HEK293T (cell line): ENCODE measurements around the gene SUMO2.

Experiments used
- CTCF ChIA-PET: fragments of 350-600 bp; formaldehyde crosslinking; extraction: SDS; loops from one replicate; lab custom pipeline; 2021; ENCODE audit warnings: antibody characterized with exemption, inconsistent platforms; lab: Yijun Ruan, JAX
- POLR2A ChIA-PET: fragments of 350-600 bp; formaldehyde crosslinking; extraction: SDS; loops from one replicate; lab custom pipeline; 2020; ENCODE audit warnings: antibody characterized with exemption, inconsistent platforms; lab: Yijun Ruan, JAX
- DNase-seq: peaks from one replicate; pipeline ENCODE4 v3.0.0; 2012; ENCODE audit warnings: mixed read lengths; ENCODE audit errors: extremely low spot score
- ARNT ChIP-seq: fragments of 450-650 bp; IDR thresholded peaks from 2 replicates; pipeline ENCODE4 v1.6.1; 2017; ENCODE audit warnings: mild to moderate bottlenecking
- BHLHE40 ChIP-seq: fragments of 450-650 bp; IDR thresholded peaks from 2 replicates; pipeline ENCODE4 v1.6.1; 2016; ENCODE audit warnings: mild to moderate bottlenecking, moderate library complexity, borderline replicate concordance
- CTBP1 ChIP-seq: fragments of 450-650 bp; IDR thresholded peaks from 2 replicates; pipeline ENCODE4 v1.6.1; 2016; ENCODE audit warnings: borderline replicate concordance
- ELF4 ChIP-seq: fragments of 450-650 bp; IDR thresholded peaks from 2 replicates; pipeline ENCODE4 v1.6.1; 2017; ENCODE audit warnings: antibody characterized with exemption
- FOXA1 ChIP-seq: fragments of 450-650 bp; IDR thresholded peaks from 2 replicates; pipeline ENCODE4 v1.6.1; 2016; ENCODE audit warnings: mild to moderate bottlenecking
- FOXK2 ChIP-seq: fragments of 450-650 bp; IDR thresholded peaks from 2 replicates; pipeline ENCODE4 v1.6.1; 2016; ENCODE audit warnings: mild to moderate bottlenecking
- FOXM1 ChIP-seq: fragments of 450-650 bp; IDR thresholded peaks from 2 replicates; pipeline ENCODE4 v1.6.1; 2017; ENCODE audit warnings: mild to moderate bottlenecking, borderline replicate concordance
- HDGF ChIP-seq: fragments of 450-650 bp; IDR thresholded peaks from 2 replicates; pipeline ENCODE4 v1.6.1; 2017; ENCODE audit warnings: antibody characterized with exemption, borderline replicate concordance
- L3MBTL2 ChIP-seq: fragments of 450-650 bp; conservative IDR thresholded peaks from 2 replicates; pipeline ENCODE4 v1.6.1; 2016; ENCODE audit warnings: mild to moderate bottlenecking
- LEF1 ChIP-seq: fragments of 450-650 bp; IDR thresholded peaks from 2 replicates; pipeline ENCODE4 v1.6.1; 2017; ENCODE audit warnings: mild to moderate bottlenecking, borderline replicate concordance
- NFRKB ChIP-seq: fragments of 450-650 bp; IDR thresholded peaks from 2 replicates; pipeline ENCODE4 v1.6.1; 2016; ENCODE audit warnings: mild to moderate bottlenecking, moderate library complexity
- SP1 ChIP-seq: fragments of 450-650 bp; IDR thresholded peaks from 2 replicates; pipeline ENCODE4 v1.6.1; 2017
- SUZ12 ChIP-seq: fragments of 450-650 bp; IDR thresholded peaks from 2 replicates; pipeline ENCODE4 v1.6.1; 2016; ENCODE audit warnings: mild to moderate bottlenecking
- TARDBP ChIP-seq: fragments of 450-650 bp; IDR thresholded peaks from 2 replicates; pipeline ENCODE4 v1.6.1; 2016
- ZNF384 ChIP-seq: fragments of 450-650 bp; IDR thresholded peaks from 2 replicates; pipeline ENCODE4 v1.6.1; 2016
- TF ChIP-seq, protein P1 (sequence below): fragments of 450-650 bp; IDR thresholded peaks from 2 replicates; pipeline ENCODE4 v1.6.1; 2016

The SUMO2 gene

GRCh38 chr17:75227729-75228128, 45.0 kb upstream of the SUMO2 start:
- DNase-seq: no peak
- POLR2A ChIA-PET: interaction anchor here (1.8 kb wide), 1 partner anchor 22 kb away, joined by 6 read pairs; the partner anchor contains the start of gene NUP85
- no peak for TF ChIP-seq ZNF384
- no peak for TF ChIP-seq L3MBTL2
- no peak for TF ChIP-seq CTBP1
- no peak for TF ChIP-seq ELF4
- CTCF ChIA-PET: interaction anchor here (3.0 kb wide), 1 partner anchor 12 kb away, joined by 21 read pairs; no protein-coding TSS in a partner anchor

DNA sequence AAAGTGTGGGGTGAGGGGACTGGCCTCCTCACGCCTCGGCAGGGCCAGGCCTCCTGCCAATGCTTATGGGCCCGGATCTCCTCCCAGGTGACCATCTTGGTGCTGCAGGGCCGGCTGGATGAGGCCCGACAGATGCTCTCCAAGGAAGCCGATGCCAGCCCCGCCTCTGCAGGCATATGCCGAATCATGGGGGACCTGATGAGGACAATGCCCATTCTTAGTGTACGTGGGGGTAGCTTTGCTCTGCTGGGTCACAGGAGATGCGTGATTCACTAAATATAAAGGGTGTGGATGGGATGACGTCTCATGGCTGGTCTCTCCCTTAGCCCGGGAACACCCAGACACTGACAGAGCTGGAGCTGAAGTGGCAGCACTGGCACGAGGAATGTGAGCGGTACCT, 42.3 kb upstream of the SUMO2 start:
- no peak for DNase-seq
- TF ChIP-seq ARNT (no peak), FOXA1 (no peak), L3MBTL2 (no peak), SUZ12 (no peak), BHLHE40 (no peak), LEF1 (no peak), TARDBP (no peak), FOXK2 (no peak), FOXM1 (no peak), HDGF (no peak), SP1 (no peak), CTBP1 (no peak), ELF4 (no peak), NFRKB (no peak), ZNF384 (no peak)
- TF ChIP-seq, protein P1, sequence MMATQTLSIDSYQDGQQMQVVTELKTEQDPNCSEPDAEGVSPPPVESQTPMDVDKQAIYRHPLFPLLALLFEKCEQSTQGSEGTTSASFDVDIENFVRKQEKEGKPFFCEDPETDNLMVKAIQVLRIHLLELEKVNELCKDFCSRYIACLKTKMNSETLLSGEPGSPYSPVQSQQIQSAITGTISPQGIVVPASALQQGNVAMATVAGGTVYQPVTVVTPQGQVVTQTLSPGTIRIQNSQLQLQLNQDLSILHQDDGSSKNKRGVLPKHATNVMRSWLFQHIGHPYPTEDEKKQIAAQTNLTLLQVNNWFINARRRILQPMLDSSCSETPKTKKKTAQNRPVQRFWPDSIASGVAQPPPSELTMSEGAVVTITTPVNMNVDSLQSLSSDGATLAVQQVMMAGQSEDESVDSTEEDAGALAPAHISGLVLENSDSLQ: no peak
- POLR2A ChIA-PET: no interaction called here
- CTCF ChIA-PET: interaction anchor here (0.8 kb wide), 1 partner anchor 14 kb away, joined by 3 read pairs; no protein-coding TSS in a partner anchor

GRCh38 chr17:75219815-75220214, 37.1 kb upstream of the SUMO2 start:
- ChIA-PET POLR2A (interaction anchor here (1.0 to 1.2 kb wide), 4 partner anchors 14 to 45 kb away, joined by 3 to 4 read pairs (median 3); partner anchors contain the start of genes NUP85 and SUMO2), CTCF (no interaction called here)
- no peak for TF ChIP-seq LEF1
- no peak for TF ChIP-seq BHLHE40
- no peak for TF ChIP-seq FOXK2
- no peak for TF ChIP-seq SUZ12
- no peak for TF ChIP-seq ZNF384
- TF ChIP-seq TARDBP: no peak
- DNase-seq: no peak

- CTCF ChIA-PET: interaction anchor here (0.9 to 1.2 kb wide), 2 partner anchors 19 to 22 kb away, joined by 3 read pairs; no protein-coding TSS in a partner anchor
- TF ChIP-seq TARDBP (no peak), FOXM1 (no peak), L3MBTL2 (no peak), LEF1 (no peak), ZNF384 (no peak), FOXA1 (no peak), NFRKB (no peak), SUZ12 (no peak), HDGF (no peak)
- TF ChIP-seq, protein P1: no peak
- DNase-seq: no peak
- POLR2A ChIA-PET: interaction anchor here (1.1 to 1.2 kb wide), 2 partner anchors 11 to 13 kb away, joined by 3 to 7 read pairs; partner anchors contain the start of gene NUP85
Observed at GRCh38 chr17:75218131-75218530, 35.4 kb upstream of the SUMO2 start.

DNA sequence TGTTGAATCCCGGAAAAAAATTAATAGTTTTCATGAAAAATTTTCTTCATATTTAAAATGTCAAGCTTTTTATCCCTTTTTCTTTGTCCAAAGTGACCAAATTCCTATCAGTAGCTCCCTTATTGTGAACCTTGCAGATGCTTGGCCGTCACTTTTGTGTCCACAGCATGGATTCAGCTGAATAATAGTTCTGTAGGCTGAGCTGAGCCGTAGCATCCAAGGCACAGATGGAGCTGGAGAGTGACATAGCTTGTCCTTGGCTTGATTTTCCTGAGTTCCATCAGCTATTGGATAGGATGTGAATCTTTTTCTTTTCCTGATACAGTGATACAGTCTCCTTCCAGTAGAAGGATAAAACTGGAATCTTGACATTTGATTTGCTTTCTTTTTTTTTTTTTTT, 26.3 kb upstream of the SUMO2 start:
- ChIA-PET CTCF (interaction anchor here (0.7 to 2.2 kb wide), 3 partner anchors 32 to 95 kb away, joined by 3 to 7 read pairs (median 3); partner anchors contain the start of gene MIF4GD), POLR2A (interaction anchor here (0.6 kb wide), 1 partner anchor 62 kb away, joined by 3 read pairs; the partner anchor contains the start of gene MIF4GD)

GRCh38 chr17:75208161-75208560, 25.4 kb upstream of the SUMO2 start:
- DNase-seq: no peak
- ChIA-PET POLR2A (no interaction called here), CTCF (interaction anchor here (2.2 kb wide), 1 partner anchor 94 kb away, joined by 7 read pairs; no protein-coding TSS in a partner anchor)
- TF ChIP-seq HDGF (no peak), TARDBP (no peak), L3MBTL2 (no peak), LEF1 (no peak)

More for the DNA sequence above, 26.3 kb upstream of the SUMO2 start:
- DNase-seq: no peak
- TF ChIP-seq CTBP1 (no peak), ARNT (no peak), HDGF (no peak), FOXA1 (no peak), LEF1 (no peak), L3MBTL2 (no peak), SP1 (no peak), ELF4 (no peak), FOXK2 (no peak), TARDBP (no peak), NFRKB (no peak), FOXM1 (no peak)

- no peak for DNase-seq
- ChIA-PET POLR2A (interaction anchor here (1.7 to 3.5 kb wide), 3 partner anchors 10 to 249 kb away, joined by 5 to 19 read pairs (median 7); partner anchors contain the start of genes NT5C and TMEM94), CTCF (interaction anchor here (2.2 kb wide), 1 partner anchor 94 kb away, joined by 7 read pairs; no protein-coding TSS in a partner anchor)
- TF ChIP-seq LEF1 (no peak), BHLHE40 (no peak), ELF4 (no peak), CTBP1 (no peak), TARDBP (no peak), NFRKB (no peak), L3MBTL2 (no peak), SP1 (no peak), FOXK2 (no peak), ARNT (no peak), ZNF384 (no peak), FOXM1 (no peak), FOXA1 (no peak), SUZ12 (no peak), HDGF (no peak)
- TF ChIP-seq, protein P1: no peak
Observed at GRCh38 chr17:75207760-75208159, 25.0 kb upstream of the SUMO2 start.
